Effector CD8-positive, alpha-beta T cell (primary cell): ENCODE results near the gene STK33.

Experiments
- DNase-seq: peaks from one replicate; lab custom pipeline; 2025; lab: John Stamatoyannopoulos, UW

The STK33 gene

GRCh38 chr11:8356216-8356615, 237.8 kb downstream of the STK33 start:
- no peak for DNase-seq

- DNase-seq, result no peak
Observed at GRCh38 chr11:8355416-8355742, 238.6 kb downstream of the STK33 start.

GRCh38 chr11:8354622-8355415, 239.2 kb downstream of the STK33 start:
- no peak for DNase-seq

GRCh38 chr11:8352876-8353505, 241.0 kb downstream of the STK33 start:
- DNase-seq, result no peak

GRCh38 chr11:8352103-8352875, 241.7 kb downstream of the STK33 start:
- DNase-seq, result no peak

GRCh38 chr11:8351223-8351622, 242.8 kb downstream of the STK33 start:
- DNase-seq, result no peak

GRCh38 chr11:8347978-8348377, 246.1 kb downstream of the STK33 start:
- no peak for DNase-seq

GRCh38 chr11:8346157-8346755, 247.8 kb downstream of the STK33 start:
- no peak for DNase-seq

GRCh38 chr11:8345179-8345578, 248.8 kb downstream of the STK33 start:
- DNase-seq, result no peak

GRCh38 chr11:8344346-8344745, 249.7 kb downstream of the STK33 start:
- DNase-seq, result no peak

- no peak for DNase-seq
Observed at GRCh38 chr11:8342821-8343681, 251.0 kb downstream of the STK33 start.

- DNase-seq, result no peak
Observed at GRCh38 chr11:8341996-8342395, 252.0 kb downstream of the STK33 start.
